CD4-positive, alpha-beta memory T cell (primary cell): ENCODE results near the gene IGF2BP3. TPM values are rescaled to one million over a fixed set of nuclear protein-coding genes. Genes with fewer than 3 reads are reported as not detected.

Experiments used
- CTCF ChIA-PET: fragments of 350-600 bp; sonication (Branson Sonifier 250); formaldehyde crosslinking; loops from one replicate; lab custom pipeline; 2021; ENCODE audit warnings: inconsistent platforms; ENCODE audit not compliant: partially characterized antibody; lab: Charles Lee
- POLR2A ChIA-PET: fragments of 350-600 bp; sonication (Branson Sonifier 250); formaldehyde crosslinking; loops from one replicate; lab custom pipeline; 2021; ENCODE audit not compliant: partially characterized antibody; lab: Charles Lee
- DNase-seq, 5 donors: peaks; one replicate each; pipeline versions ENCODE4 v3.0.0 to v3.0.0-alpha.2; 2020 to 2022; ENCODE audit warnings: mixed read lengths in 1 of 5
- H3K27ac ChIP-seq: one replicate; pipeline ENCODE4 v1.7.0; 2013; ENCODE audit warnings: low read depth, low read length
- H3K27me3 ChIP-seq: 2 replicates; pipeline ENCODE4 v1.7.0; 2013; ENCODE audit warnings: mild to moderate bottlenecking, low read length, moderate library complexity; ENCODE audit not compliant: insufficient read depth
- H3K36me3 ChIP-seq: 2 replicates; pipeline ENCODE4 v1.7.0; 2013; ENCODE audit warnings: mild to moderate bottlenecking, low read length, moderate library complexity; ENCODE audit not compliant: insufficient read depth
- H3K4me1 ChIP-seq: 2 replicates; pipeline ENCODE4 v1.7.0; 2013; ENCODE audit warnings: mild to moderate bottlenecking, low read length, moderate library complexity; ENCODE audit not compliant: insufficient read depth
- H3K4me3 ChIP-seq, 2 donors: one replicate each; pipeline ENCODE4 v1.7.0; 2013; ENCODE audit warnings: low read length in 2 of 2, mild to moderate bottlenecking in 1 of 2
- H3K9me3 ChIP-seq, 2 donors: one replicate each; pipeline ENCODE4 v1.7.0; 2013; ENCODE audit warnings: low read length in 2 of 2, control low read depth in 1 of 2; ENCODE audit not compliant: control insufficient read depth in 1 of 2
- H3K27ac Mint-ChIP-seq, 7 donors: one replicate each; pipeline ENCODE4 v1.8.0; 2020 to 2021; ENCODE audit warnings: mixed read lengths in 7 of 7, mild to moderate bottlenecking in 6 of 7, inconsistent platforms in 3 of 7, moderate library complexity in 3 of 7
- H3K27me3 Mint-ChIP-seq, 2 donors: one replicate each; pipeline ENCODE4 v1.8.0; 2020 to 2021; ENCODE audit warnings: mixed read lengths in 2 of 2
- H3K36me3 Mint-ChIP-seq, 2 donors: one replicate each; pipeline ENCODE4 v1.8.0; 2020 to 2021; ENCODE audit warnings: mixed read lengths in 2 of 2, inconsistent platforms in 1 of 2, mild to moderate bottlenecking in 1 of 2
- H3K4me1 Mint-ChIP-seq, 4 donors: one replicate each; pipeline ENCODE4 v1.8.0; 2020 to 2021; ENCODE audit warnings: mixed read lengths in 4 of 4, mild to moderate bottlenecking in 1 of 4
- H3K4me3 Mint-ChIP-seq, 8 donors: one replicate each; pipeline ENCODE4 v1.8.0; 2020 to 2021; ENCODE audit warnings: mixed read lengths in 8 of 8, mild to moderate bottlenecking in 7 of 8, moderate library complexity in 6 of 8, inconsistent platforms in 3 of 8
- H3K9me3 Mint-ChIP-seq, 8 donors: one replicate each; pipeline ENCODE4 v1.8.0; 2020 to 2021; ENCODE audit warnings: mixed read lengths in 8 of 8, mild to moderate bottlenecking in 5 of 8, inconsistent platforms in 3 of 8, moderate library complexity in 1 of 8
- intact Hi-C: fragments of 100-400 bp; cut with micrococcal nuclease; formaldehyde crosslinking; loops from one replicate; pipeline ENCODE4 v1.15.1; 2023
- polyA plus RNA-seq, 2 donors: library from polyadenylated mRNA; unstranded; fragments of 300-500 nt; fragmentation: Illumina TruSeq; gene quantifications; one replicate each; pipeline ENCODE4 v1.2.3, GENCODE V29; 2021
- total RNA-seq, 2 experiments: library from RNA; stranded (reverse); gene quantifications; one replicate each; pipeline ENCODE4 v1.2.3, GENCODE V29; 2021

IGF2BP3 gene
- total and polyA plus RNA-seq, 4 experiments from 2014 or later, result not detected

DNA sequence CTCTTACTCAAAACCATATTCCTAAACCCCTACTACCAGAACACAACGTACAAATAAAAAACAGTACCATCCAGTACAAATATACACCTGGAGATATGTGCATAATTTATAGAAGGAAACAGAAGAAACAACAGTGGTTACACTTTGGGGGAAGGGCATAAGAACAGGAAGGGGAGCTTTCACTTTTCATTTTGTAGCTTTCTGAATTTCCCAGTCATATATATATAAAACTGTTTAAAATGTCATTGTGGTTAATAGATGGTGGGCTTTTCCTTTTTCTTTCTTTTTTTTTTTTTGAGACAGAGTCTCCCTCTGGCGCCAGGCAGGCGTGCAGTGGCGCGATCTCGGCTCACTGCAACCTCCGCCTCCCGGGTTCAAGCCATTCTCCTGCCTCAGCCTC lies 124.0 kb downstream of the IGF2BP3 start:
- H3K36me3 ChIP-seq, result no peaks in the 10 kb centered on the region
- no peaks in the 10 kb centered on the region for H3K27me3 ChIP-seq
- H3K27ac ChIP-seq, result no peak overlapping the region
- Mint-ChIP-seq H3K27ac (peak overlapping the region; percentile 7 to 92 (median 69)), H3K9me3 (no peaks in the 10 kb centered on the region), H3K36me3 (no peaks in the 10 kb centered on the region), H3K27me3 (no peaks in the 10 kb centered on the region), H3K4me3 (peak overlapping the region; percentile 73 to 91 (median 80)), H3K4me1 (peaks cover 6 to 24% (median 15%) of the 10 kb centered on the region in 4 donors)
- peak in 4 of 5 donors; percentile 13 to 33 (median 28) for DNase-seq
- intact Hi-C loops, result loop anchor here (2.0 kb wide), 1 partner anchor 48 kb away; the partner anchor contains the start of gene MALSU1
- CTCF ChIA-PET, result interaction anchor here (0.6 to 3.5 kb wide), 6 partner anchors 9 to 83 kb away, joined by 3 to 19 read pairs (median 7); no protein-coding TSS in a partner anchor
- POLR2A ChIA-PET, result interaction anchor here (0.7 to 1.3 kb wide), 2 partner anchors 14 to 48 kb away, joined by 3 to 7 read pairs; no protein-coding TSS in a partner anchor
- H3K4me1 ChIP-seq, result peaks cover 14% of the 10 kb centered on the region
- peak overlapping the region in 1 of 2 donors; percentile 4 for H3K4me3 ChIP-seq
- H3K9me3 ChIP-seq, result no peaks in the 10 kb centered on the region

- ChIA-PET POLR2A (interaction anchor here (1.3 kb wide), 1 partner anchor 47 kb away, joined by 7 read pairs; no protein-coding TSS in a partner anchor), CTCF (interaction anchor here (1.5 to 3.5 kb wide), 4 partner anchors 10 to 73 kb away, joined by 6 to 19 read pairs (median 14); no protein-coding TSS in a partner anchor)
- Mint-ChIP-seq H3K4me1 (peaks cover 6 to 24% (median 15%) of the 10 kb centered on the region in 4 donors), H3K27ac (peak overlapping the region in 4 of 7 donors; percentile 5 to 78 (median 35)), H3K36me3 (no peaks in the 10 kb centered on the region), H3K27me3 (no peaks in the 10 kb centered on the region), H3K4me3 (peak overlapping the region in 6 of 8 donors; percentile 73 to 91 (median 83)), H3K9me3 (no peaks in the 10 kb centered on the region)
- Histone ChIP-seq H3K4me1 (peaks cover 14% of the 10 kb centered on the region), H3K4me3 (no peak overlapping the region), H3K27ac (no peak overlapping the region), H3K36me3 (no peaks in the 10 kb centered on the region), H3K27me3 (no peaks in the 10 kb centered on the region), H3K9me3 (no peaks in the 10 kb centered on the region)
- DNase-seq, result no peak
- intact Hi-C loops, result no loop called here
Observed at GRCh38 chr7:23345601-23346000, 124.7 kb downstream of the IGF2BP3 start.

- H3K9me3 Mint-ChIP-seq, result no peaks in the 10 kb centered on the region
- Histone ChIP-seq H3K9me3 (no peaks in the 10 kb centered on the region), H3K4me1 (peaks cover 14% of the 10 kb centered on the region), H3K27me3 (no peaks in the 10 kb centered on the region), H3K27ac (no peak overlapping the region), H3K4me3 (no peak overlapping the region), H3K36me3 (no peaks in the 10 kb centered on the region)
- H3K27ac Mint-ChIP-seq, result peak overlapping the region in 1 of 7 donors; percentile 80
- H3K4me1 Mint-ChIP-seq, result peaks cover 6 to 24% (median 15%) of the 10 kb centered on the region in 4 donors
- H3K4me3 Mint-ChIP-seq, result peak overlapping the region in 1 of 8 donors; percentile 31
- DNase-seq, result no peak
- ChIA-PET POLR2A (no interaction called here), CTCF (interaction anchor here (0.5 to 0.8 kb wide), 2 partner anchors 71 to 1315 kb away, joined by 3 to 4 read pairs; no protein-coding TSS in a partner anchor)
- intact Hi-C loops, result no loop called here
- H3K36me3 Mint-ChIP-seq, result no peaks in the 10 kb centered on the region
- H3K27me3 Mint-ChIP-seq, result no peaks in the 10 kb centered on the region
Observed at GRCh38 chr7:23343806-23344475, 126.3 kb downstream of the IGF2BP3 start.

GRCh38 chr7:23343102-23343501 lies 127.2 kb downstream of the IGF2BP3 start:
- no peak for DNase-seq
- H3K4me1 Mint-ChIP-seq, result peaks cover 6 to 24% (median 15%) of the 10 kb centered on the region in 4 donors
- H3K9me3 Mint-ChIP-seq, result no peaks in the 10 kb centered on the region
- peaks cover 14% of the 10 kb centered on the region for H3K4me1 ChIP-seq
- no peak overlapping the region for H3K27ac ChIP-seq
- H3K4me3 ChIP-seq, result no peak overlapping the region
- no peaks in the 10 kb centered on the region for H3K36me3 Mint-ChIP-seq
- no peaks in the 10 kb centered on the region for H3K27me3 Mint-ChIP-seq
- H3K36me3 ChIP-seq, result no peaks in the 10 kb centered on the region
- no peaks in the 10 kb centered on the region for H3K9me3 ChIP-seq
- H3K27me3 ChIP-seq, result no peaks in the 10 kb centered on the region
- ChIA-PET POLR2A (no interaction called here), CTCF (interaction anchor here (0.8 kb wide), 1 partner anchor 70 kb away, joined by 4 read pairs; no protein-coding TSS in a partner anchor)
- no peak overlapping the region for H3K4me3 Mint-ChIP-seq
- intact Hi-C loops, result no loop called here
- no peak overlapping the region for H3K27ac Mint-ChIP-seq

DNA sequence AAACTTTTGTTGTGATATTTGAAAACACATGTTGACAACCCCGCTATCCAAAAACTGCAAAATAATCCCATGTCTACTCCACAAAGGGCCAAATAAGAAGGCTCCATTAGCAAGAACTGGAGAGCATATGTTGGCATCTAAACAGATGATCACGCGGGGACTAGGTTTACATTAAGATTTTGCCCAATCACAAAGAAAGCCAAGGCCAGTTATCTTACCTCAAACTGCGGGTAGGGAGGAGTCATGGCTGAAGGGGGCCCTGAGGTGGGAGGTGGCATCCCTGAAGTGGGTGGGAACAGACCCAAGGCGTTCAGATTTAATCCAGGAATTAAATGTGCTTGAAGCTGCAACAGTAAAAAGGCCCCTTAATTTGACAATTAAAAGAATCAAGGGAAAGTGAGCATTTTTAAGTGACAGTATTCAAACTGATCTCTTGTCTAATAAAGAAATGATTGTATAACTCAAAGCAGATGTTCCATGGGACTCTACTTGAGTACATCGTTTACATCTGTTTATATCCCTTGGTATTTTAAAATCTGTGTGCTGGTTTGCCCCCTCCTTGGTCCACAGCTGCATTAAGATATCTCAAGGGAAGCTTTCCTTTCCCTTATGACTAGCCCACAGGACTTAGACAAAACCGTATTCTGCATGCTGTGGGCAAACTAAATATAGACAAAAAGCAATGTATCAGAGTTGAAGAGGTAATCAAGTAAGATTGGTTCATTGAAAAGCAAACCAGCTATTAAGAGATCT lies 128.3 kb downstream of the IGF2BP3 start:
- Histone ChIP-seq H3K4me3 (no peak overlapping the region), H3K36me3 (no peaks in the 10 kb centered on the region), H3K27me3 (no peaks in the 10 kb centered on the region), H3K27ac (no peak overlapping the region), H3K4me1 (peaks cover 14% of the 10 kb centered on the region), H3K9me3 (no peaks in the 10 kb centered on the region)
- Mint-ChIP-seq H3K4me3 (no peak overlapping the region), H3K36me3 (no peaks in the 10 kb centered on the region), H3K27ac (no peak overlapping the region), H3K4me1 (peaks cover 6 to 17% (median 14%) of the 10 kb centered on the region in 4 donors), H3K9me3 (peaks cover 0 to 4% (median 0%) of the 10 kb centered on the region in 8 donors), H3K27me3 (no peaks in the 10 kb centered on the region)
- ChIA-PET CTCF (no interaction called here), POLR2A (no interaction called here)
- intact Hi-C loops, result no loop called here
- no peak for DNase-seq

DNA sequence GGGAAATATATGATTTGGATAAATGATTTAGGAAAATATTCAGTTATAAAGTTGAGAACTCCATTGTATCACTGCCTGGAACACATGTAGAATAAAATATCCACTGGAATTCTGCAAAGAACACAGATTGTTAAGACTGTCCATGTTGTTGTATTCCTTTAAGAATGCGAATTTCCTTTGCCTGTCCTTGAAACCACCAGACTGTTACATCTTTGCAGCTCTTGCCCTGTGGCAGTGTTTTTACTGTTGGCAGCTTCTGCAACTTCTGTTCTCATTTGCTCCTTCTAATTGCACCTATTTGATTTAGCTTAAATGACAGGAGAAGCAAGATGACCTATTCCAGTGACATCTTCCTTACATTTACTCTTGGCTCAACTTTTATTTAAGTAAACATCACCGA lies 131.4 kb downstream of the IGF2BP3 start:
- Histone ChIP-seq H3K4me3 (no peak overlapping the region), H3K27me3 (no peaks in the 10 kb centered on the region), H3K36me3 (no peaks in the 10 kb centered on the region), H3K4me1 (no peaks in the 10 kb centered on the region), H3K27ac (no peak overlapping the region), H3K9me3 (no peaks in the 10 kb centered on the region)
- intact Hi-C loops, result no loop called here
- Mint-ChIP-seq H3K9me3 (peaks cover 0 to 4% (median under 1%) of the 10 kb centered on the region in 8 donors), H3K27ac (no peak overlapping the region), H3K27me3 (peaks cover 1 to 4% of the 10 kb centered on the region in 2 donors), H3K4me3 (no peak overlapping the region), H3K4me1 (no peaks in the 10 kb centered on the region), H3K36me3 (no peaks in the 10 kb centered on the region)
- ChIA-PET POLR2A (no interaction called here), CTCF (interaction anchor here (0.6 kb wide), 1 partner anchor 75 kb away, joined by 3 read pairs; no protein-coding TSS in a partner anchor)
- no peak for DNase-seq

DNA sequence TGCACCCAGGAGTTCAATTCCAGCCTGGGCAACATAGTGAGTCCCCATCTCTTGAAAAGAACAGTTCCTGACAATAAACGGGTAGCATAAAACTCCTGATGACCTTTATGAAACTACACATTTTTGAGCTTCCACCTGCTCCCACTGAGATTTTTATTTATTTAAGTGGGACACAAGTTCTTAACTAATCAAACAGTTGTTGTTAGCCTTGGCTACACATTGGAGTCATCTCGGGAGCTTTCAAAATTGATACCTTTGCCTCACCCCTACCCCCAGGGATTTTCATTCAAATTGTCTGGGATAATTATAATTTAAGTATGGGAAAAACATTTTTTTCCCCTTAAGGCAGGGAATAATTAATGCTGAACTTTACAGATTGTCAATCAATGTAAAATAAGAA lies 131.9 kb downstream of the IGF2BP3 start:
- POLR2A ChIA-PET, result no interaction called here

More for the DNA sequence above, 131.9 kb downstream of the IGF2BP3 start:
- intact Hi-C loops, result no loop called here
- no peak overlapping the region for H3K4me3 Mint-ChIP-seq
- peaks cover 0 to 4% (median under 1%) of the 10 kb centered on the region in 8 donors for H3K9me3 Mint-ChIP-seq
- H3K36me3 Mint-ChIP-seq, result no peaks in the 10 kb centered on the region
- H3K27me3 ChIP-seq, result no peaks in the 10 kb centered on the region
- H3K36me3 ChIP-seq, result no peaks in the 10 kb centered on the region
- H3K4me1 Mint-ChIP-seq, result no peaks in the 10 kb centered on the region
- H3K27ac ChIP-seq, result no peak overlapping the region
- H3K9me3 ChIP-seq, result no peaks in the 10 kb centered on the region
- H3K4me3 ChIP-seq, result no peak overlapping the region
- H3K27ac Mint-ChIP-seq, result no peak overlapping the region
- peaks cover 1 to 5% of the 10 kb centered on the region in 2 donors for H3K27me3 Mint-ChIP-seq
- CTCF ChIA-PET, result interaction anchor here (3.2 kb wide), 1 partner anchor 20 kb away, joined by 12 read pairs; no protein-coding TSS in a partner anchor
- H3K4me1 ChIP-seq, result no peaks in the 10 kb centered on the region
- DNase-seq, result no peak
